SH-SY5Y (cell line): ENCODE results near the gene PPP1R1C.

Experiments used
- GATA2 ChIP-seq: IDR thresholded peaks from 2 replicates; pipeline ENCODE4 v1.6.1; 2011; ENCODE audit warnings: mild to moderate bottlenecking, low read depth, low read length
- GATA3 ChIP-seq: IDR thresholded peaks from 2 replicates; pipeline ENCODE4 v1.6.1; 2011; ENCODE audit warnings: low read depth, mild to moderate bottlenecking, low read length, moderate library complexity

DNA sequence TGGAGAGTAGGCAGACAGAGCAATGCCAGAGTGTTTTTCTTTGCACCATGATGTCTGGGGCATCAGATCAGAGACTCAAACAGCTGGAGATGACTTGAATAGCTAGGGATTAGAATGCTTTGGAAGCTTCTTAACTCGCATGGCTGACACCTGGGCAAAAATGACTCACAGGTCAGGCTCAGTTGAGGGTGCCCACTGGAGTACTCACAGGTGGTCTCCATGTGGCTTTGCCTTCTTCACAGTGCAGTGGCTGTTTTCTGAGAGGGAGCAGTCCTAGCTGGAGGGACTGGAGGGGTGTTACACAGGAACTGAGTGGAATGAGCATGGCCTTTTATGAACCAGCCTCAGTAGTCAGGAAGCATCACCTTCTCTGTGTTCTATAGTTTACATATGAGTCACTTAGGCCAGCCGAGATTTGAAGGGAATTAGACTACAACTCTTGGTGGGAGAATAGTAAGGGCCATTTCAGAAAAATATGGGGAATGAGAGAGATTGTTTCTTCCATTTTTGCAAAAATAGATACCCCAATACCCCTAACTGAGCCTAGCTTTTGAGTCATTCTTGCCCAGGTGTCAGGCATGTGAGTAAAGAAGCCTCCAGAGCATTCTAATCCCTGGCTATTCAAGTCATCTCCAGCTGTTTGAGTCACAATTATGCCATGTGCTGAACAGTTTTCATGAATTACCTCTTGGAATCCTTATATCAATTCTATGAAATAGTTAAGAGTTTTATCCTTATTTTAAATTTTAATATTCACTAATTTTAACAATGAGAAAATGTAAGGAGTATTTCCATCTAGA is 7.1 kb upstream of the PPP1R1C start:
- no peak for TF ChIP-seq GATA3
- TF ChIP-seq GATA2 = no peak
